Uterus (tissue), 4 donors: Measurements from ENCODE around the gene TMSB4Y. TPM values are rescaled to one million over a fixed set of nuclear protein-coding genes. Genes with fewer than 3 reads are reported as not detected.

ENCODE experiments used
- DNase-seq, 2 donors: peaks; one replicate each; pipeline ENCODE4 v3.0.0-alpha.2; 2019 to 2020
- H3K27ac ChIP-seq, 2 donors: fragments of 200-600 bp; sonication (generic); 1 replicate in 1 of 2; 2 replicates in 1 of 2; pipeline ENCODE4 v1.5.1; 2016 to 2018
- H3K27me3 ChIP-seq, 2 donors: fragments of 200-600 bp; sonication (generic); one replicate each; pipeline ENCODE4 v1.5.1; 2018 to 2019; ENCODE audit warnings: control low read depth in 1 of 2
- H3K36me3 ChIP-seq, 2 donors: fragments of 200-600 bp; sonication (generic); one replicate each; pipeline ENCODE4 v1.5.1; 2019; ENCODE audit warnings: control low read depth in 1 of 2
- H3K4me1 ChIP-seq, 2 donors: fragments of 200-600 bp; sonication (generic); one replicate each; pipeline ENCODE4 v1.5.1; 2018 to 2019; ENCODE audit warnings: control low read depth in 1 of 2
- H3K4me3 ChIP-seq, 2 donors: fragments of 200-600 bp; sonication (generic); 1 replicate in 1 of 2; 2 replicates in 1 of 2; pipeline ENCODE4 v1.5.1; 2018 to 2019; ENCODE audit warnings: mild to moderate bottlenecking in 1 of 2
- H3K9me3 ChIP-seq, 2 donors: fragments of 200-600 bp; sonication (generic); one replicate each; pipeline ENCODE4 v1.5.1; 2019; ENCODE audit warnings: control low read depth in 1 of 2
- CTCF ChIP-seq, 4 experiments: fragments of 200-600 bp in 2 of 4; fragments of 450-650 bp in 2 of 4; sonication (generic) in 2 of 4; IDR thresholded peaks; one replicate each; pipeline ENCODE4 v1.5.1; 2016 to 2019; ENCODE audit warnings: antibody characterized with exemption in 4 of 4, mild to moderate bottlenecking in 2 of 4, moderate library complexity in 1 of 4
- POLR2A ChIP-seq, 2 donors: fragments of 450-650 bp; IDR thresholded peaks; one replicate each; pipeline ENCODE4 v1.6.1; 2016; ENCODE audit warnings: antibody characterized with exemption in 2 of 2, mild to moderate bottlenecking in 1 of 2, moderate library complexity in 1 of 2
- intact Hi-C: fragments of 100-400 bp; cut with DNase I; formaldehyde crosslinking; loops from one replicate; pipeline ENCODE4 v1.15.1; 2023; ENCODE audit warnings: low total_unique reads
- total RNA-seq, 4 donors: library from RNA; depleted of rRNA in 3 of 4; stranded (reverse); fragments of >200 nt in 3 of 4; gene quantifications; one replicate each; pipeline versions ENCODE4 v1.1.0 to v1.2.4, GENCODE V29; 2014 to 2023
- donor health status: DM: yes; HTN: yes; CAD: no.

Gene TMSB4Y
- total RNA-seq, 4 donors from 2014 or later = not detected

GRCh38 chrY:13705197-13705596 is 1.5 kb downstream of the TMSB4Y start:
- H3K9me3 ChIP-seq = no peaks in the 10 kb centered on the region
- H3K27ac ChIP-seq = no peak overlapping the region
- no peak overlapping the region for H3K4me3 ChIP-seq
- H3K36me3 ChIP-seq = no peaks in the 10 kb centered on the region
- TF ChIP-seq POLR2A (IDR thresholded peaks at IDR 0.05) = no peak
- TF ChIP-seq CTCF (IDR thresholded peaks at IDR 0.05) = no peak
- intact Hi-C loops = no loop called here
- no peak for DNase-seq
- no peaks in the 10 kb centered on the region for H3K27me3 ChIP-seq
- no peaks in the 10 kb centered on the region for H3K4me1 ChIP-seq

GRCh38 chrY:13708038-13708437 is 4.3 kb downstream of the TMSB4Y start:
- Histone ChIP-seq H3K27me3 (no peaks in the 10 kb centered on the region), H3K9me3 (no peaks in the 10 kb centered on the region), H3K27ac (no peak overlapping the region), H3K4me1 (no peaks in the 10 kb centered on the region), H3K4me3 (no peak overlapping the region), H3K36me3 (no peaks in the 10 kb centered on the region)
- intact Hi-C loops = no loop called here
- TF ChIP-seq POLR2A (IDR thresholded peaks at IDR 0.05) (no peak), CTCF (IDR thresholded peaks at IDR 0.05) (no peak)
- no peak for DNase-seq

- Histone ChIP-seq H3K36me3 (no peaks in the 10 kb centered on the region), H3K27me3 (no peaks in the 10 kb centered on the region), H3K27ac (no peak overlapping the region), H3K4me3 (no peak overlapping the region), H3K4me1 (no peaks in the 10 kb centered on the region), H3K9me3 (no peaks in the 10 kb centered on the region)
- DNase-seq = no peak
- no peak for TF ChIP-seq POLR2A (IDR thresholded peaks at IDR 0.05)
- no peak for TF ChIP-seq CTCF (IDR thresholded peaks at IDR 0.05)
- intact Hi-C loops = no loop called here
Observed at GRCh38 chrY:13718996-13719395, 15.3 kb downstream of the TMSB4Y start.

- Histone ChIP-seq H3K4me3 (no peak overlapping the region), H3K36me3 (no peaks in the 10 kb centered on the region), H3K27ac (no peak overlapping the region), H3K9me3 (no peaks in the 10 kb centered on the region), H3K4me1 (no peaks in the 10 kb centered on the region), H3K27me3 (no peaks in the 10 kb centered on the region)
- intact Hi-C loops = no loop called here
- no peak for TF ChIP-seq CTCF (IDR thresholded peaks at IDR 0.05)
- no peak for TF ChIP-seq POLR2A (IDR thresholded peaks at IDR 0.05)
- no peak for DNase-seq
Observed at GRCh38 chrY:13729517-13729916, 25.8 kb downstream of the TMSB4Y start.

- H3K27me3 ChIP-seq = no peaks in the 10 kb centered on the region
- no peak overlapping the region for H3K4me3 ChIP-seq
- no peak overlapping the region for H3K27ac ChIP-seq
- DNase-seq = no peak
- intact Hi-C loops = no loop called here
- no peaks in the 10 kb centered on the region for H3K9me3 ChIP-seq
- no peak for TF ChIP-seq POLR2A (IDR thresholded peaks at IDR 0.05)
- no peak for TF ChIP-seq CTCF (IDR thresholded peaks at IDR 0.05)
- no peaks in the 10 kb centered on the region for H3K36me3 ChIP-seq
- H3K4me1 ChIP-seq = no peaks in the 10 kb centered on the region
Observed at GRCh38 chrY:13738618-13739017, 34.9 kb downstream of the TMSB4Y start.
